GM18526 (cell line): ENCODE results near the gene ANKDD1A.
A peak's percentile ranks its signal among the peaks of the same experiment; 100 is the strongest.

Experiments used
- POLR2A ChIP-seq: IDR thresholded peaks from 3 replicates; pipeline ENCODE4 v1.6.1; 2011; ENCODE audit not compliant: insufficient read length; ENCODE audit errors: extremely low read depth

The ANKDD1A gene

GRCh38 chr15:64911311-64912186 is at the start of gene ANKDD1A:
TSS of gene ANKDD1A (plus strand) at chr15:64911902. CDS start at chr15:64911931, 29 bp downstream.
- TF ChIP-seq POLR2A: no peak

GRCh38 chr15:64861960-64862359 is 49.7 kb upstream of the ANKDD1A start:
- no peak for TF ChIP-seq POLR2A

GRCh38 chr15:64862408-64862807 is 49.3 kb upstream of the ANKDD1A start:
- no peak for TF ChIP-seq POLR2A

GRCh38 chr15:64864068-64864467 is 47.6 kb upstream of the ANKDD1A start:
- TF ChIP-seq POLR2A: no peak

- no peak for TF ChIP-seq POLR2A
Observed at GRCh38 chr15:64865126-64865997, 46.3 kb upstream of the ANKDD1A start.

- no peak for TF ChIP-seq POLR2A
Observed at GRCh38 chr15:64865998-64866520, 45.6 kb upstream of the ANKDD1A start.

- no peak for TF ChIP-seq POLR2A
Observed at GRCh38 chr15:64869501-64869900, 42.2 kb upstream of the ANKDD1A start.

- no peak for TF ChIP-seq POLR2A
Observed at GRCh38 chr15:64870353-64870752, 41.3 kb upstream of the ANKDD1A start.

- TF ChIP-seq POLR2A: no peak
Observed at GRCh38 chr15:64875641-64876223, 36.0 kb upstream of the ANKDD1A start.

- no peak for TF ChIP-seq POLR2A
Observed at GRCh38 chr15:64877435-64877834, 34.3 kb upstream of the ANKDD1A start.

- TF ChIP-seq POLR2A: no peak
Observed at GRCh38 chr15:64878705-64879104, 33.0 kb upstream of the ANKDD1A start.

- no peak for TF ChIP-seq POLR2A
Observed at GRCh38 chr15:64883100-64883581, 28.6 kb upstream of the ANKDD1A start.

- TF ChIP-seq POLR2A: peak; percentile 19
Observed at GRCh38 chr15:64883997-64884511, 27.6 kb upstream of the ANKDD1A start.

- TF ChIP-seq POLR2A: no peak
Observed at GRCh38 chr15:64884679-64885078, 27.0 kb upstream of the ANKDD1A start.

GRCh38 chr15:64888336-64888735 is 23.4 kb upstream of the ANKDD1A start:
- no peak for TF ChIP-seq POLR2A
